ENCODE data around the gene USP47. TPM values are rescaled to one million over a fixed set of nuclear protein-coding genes. Genes with fewer than 3 reads are reported as not detected.

The USP47 gene
- total and polyA plus RNA-seq, 9 of the 15 experiments (the other 6 are each of a cell fraction or from before 2014, with no cell fraction given) = 13.1 to 63.6 (median 34.7) TPM

- TF ChIP-seq ZBTB34 (CRISPR knock-in tag; IDR thresholded peaks at IDR 0.05) (no peak), PHB2 (IDR thresholded peaks at IDR 0.05; ENCODE audit: low read depth) (no peak), GABPA (tag; conservative IDR thresholded peaks at IDR 0.05; ENCODE audit: low read depth) (no peak), ZNF407 (IDR thresholded peaks at IDR 0.05; ENCODE audit: low read depth) (no peak), RBFOX2 (IDR thresholded peaks at IDR 0.05; ENCODE audit: low read depth, low read length) (no peak), ZNF24 (IDR thresholded peaks at IDR 0.05) (no peak)
Measured at GRCh38 chr11:11966354-11966741, 124.6 kb downstream of the USP47 start (continued).
